Parathyroid adenoma (tissue), 2 donors: ENCODE measurements around the gene CCDC124.
A peak's percentile ranks its signal among the peaks of the same experiment; 100 is the strongest.

Experiments
- H2AFZ ChIP-seq: fragments of 300-600 bp; sonication (generic); one replicate; pipeline ENCODE4 v1.7.0; 2017; ENCODE audit warnings: antibody characterized with exemption, mild to moderate bottlenecking
- H3K27ac ChIP-seq: fragments of 300-600 bp; sonication (generic); one replicate; pipeline ENCODE4 v1.7.0; 2017
- H3K27me3 ChIP-seq: fragments of 300-600 bp; sonication (generic); one replicate; pipeline ENCODE4 v1.7.0; 2017; ENCODE audit warnings: low read length; ENCODE audit not compliant: control insufficient read depth, insufficient read depth
- H3K36me3 ChIP-seq: fragments of 300-600 bp; sonication (generic); one replicate; pipeline ENCODE4 v1.7.0; 2017; ENCODE audit warnings: low read length; ENCODE audit not compliant: control insufficient read depth, insufficient read depth
- H3K4me1 ChIP-seq: fragments of 300-600 bp; sonication (generic); one replicate; pipeline ENCODE4 v1.7.0; 2017; ENCODE audit warnings: control low read depth
- H3K4me2 ChIP-seq: fragments of 300-600 bp; sonication (generic); one replicate; pipeline ENCODE4 v1.7.0; 2017; ENCODE audit warnings: low read length
- H3K4me3 ChIP-seq: fragments of 300-600 bp; sonication (generic); one replicate; pipeline ENCODE4 v1.7.0; 2017; ENCODE audit warnings: low read depth, low read length
- H3K79me2 ChIP-seq: fragments of 300-600 bp; sonication (generic); one replicate; pipeline ENCODE4 v1.7.0; 2017; ENCODE audit warnings: control low read depth
- H3K9ac ChIP-seq: fragments of 300-600 bp; sonication (generic); one replicate; pipeline ENCODE4 v1.7.0; 2017; ENCODE audit warnings: mild to moderate bottlenecking
- H3K9me3 ChIP-seq: fragments of 300-600 bp; sonication (generic); one replicate; pipeline ENCODE4 v1.7.0; 2017; ENCODE audit warnings: low read length; ENCODE audit not compliant: control insufficient read depth
- CTCF ChIP-seq: fragments of 300-600 bp; sonication (generic); IDR thresholded peaks from one replicate; pipeline ENCODE4 v1.7.0; 2017; ENCODE audit warnings: antibody characterized with exemption, mild to moderate bottlenecking
- donor health status: primary hyperparathyroidism.

The CCDC124 gene

DNA sequence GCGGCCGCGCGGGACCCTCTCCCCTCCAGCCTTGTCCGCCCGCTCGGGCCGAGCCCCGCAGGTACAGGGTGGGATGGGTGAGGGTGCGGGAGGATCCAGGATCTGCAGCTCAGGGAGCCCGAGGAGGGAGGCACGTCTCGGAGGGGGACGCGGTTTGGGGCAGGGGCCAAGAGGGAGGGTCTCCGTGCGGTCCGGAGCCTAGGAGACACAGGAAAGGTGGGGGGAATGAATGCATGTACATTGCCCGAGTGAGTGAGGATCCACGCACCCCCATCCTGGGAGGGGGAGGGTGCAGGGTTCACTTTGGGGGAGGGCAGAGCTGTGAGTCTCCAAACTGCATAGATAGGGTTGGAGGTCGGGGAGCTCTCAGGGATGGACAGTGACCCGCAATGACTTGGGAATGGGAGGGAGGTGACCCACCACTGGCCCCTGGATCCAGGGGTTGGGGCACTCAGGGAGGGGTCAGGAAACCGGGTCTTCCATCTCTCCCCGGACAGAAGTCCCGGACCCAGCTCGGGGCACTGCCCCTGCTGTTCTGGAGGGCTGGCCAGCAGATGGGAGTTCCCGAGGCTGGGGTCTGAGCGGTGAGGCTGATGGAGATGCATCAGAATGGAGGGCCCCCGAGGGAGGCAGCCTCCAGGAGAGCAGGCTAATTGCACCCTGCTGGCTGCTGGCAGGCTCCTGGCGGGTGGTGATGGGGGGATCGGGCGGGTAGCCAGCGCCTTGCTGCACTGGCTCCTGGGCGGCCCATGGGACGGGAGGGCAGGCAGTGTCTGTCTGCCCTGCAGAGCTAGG, 34.6 kb downstream of the CCDC124 start:
- H3K79me2 ChIP-seq = no peaks in the 10 kb centered on the region
- no peaks in the 10 kb centered on the region for H3K9me3 ChIP-seq
- peaks cover 3% of the 10 kb centered on the region for H3K27me3 ChIP-seq
- no peaks in the 10 kb centered on the region for H3K4me1 ChIP-seq
- no peaks in the 10 kb centered on the region for H3K36me3 ChIP-seq
- no peak overlapping the region for H3K9ac ChIP-seq
- TF ChIP-seq CTCF = no peak
- no peak overlapping the region for H3K4me3 ChIP-seq
- H2AFZ ChIP-seq = no peak overlapping the region
- H3K27ac ChIP-seq = no peak overlapping the region
- H3K4me2 ChIP-seq = peak overlapping the region; percentile 57

GRCh38 chr19:17968362-17968761, 35.5 kb downstream of the CCDC124 start:
- TF ChIP-seq CTCF = no peak
- Histone ChIP-seq H3K79me2 (no peaks in the 10 kb centered on the region), H3K4me3 (no peak overlapping the region), H3K36me3 (no peaks in the 10 kb centered on the region), H3K4me1 (no peaks in the 10 kb centered on the region), H3K4me2 (no peak overlapping the region), H3K9me3 (no peaks in the 10 kb centered on the region), H3K27me3 (peaks cover 3% of the 10 kb centered on the region), H2AFZ (no peak overlapping the region), H3K9ac (no peak overlapping the region), H3K27ac (no peak overlapping the region)

DNA sequence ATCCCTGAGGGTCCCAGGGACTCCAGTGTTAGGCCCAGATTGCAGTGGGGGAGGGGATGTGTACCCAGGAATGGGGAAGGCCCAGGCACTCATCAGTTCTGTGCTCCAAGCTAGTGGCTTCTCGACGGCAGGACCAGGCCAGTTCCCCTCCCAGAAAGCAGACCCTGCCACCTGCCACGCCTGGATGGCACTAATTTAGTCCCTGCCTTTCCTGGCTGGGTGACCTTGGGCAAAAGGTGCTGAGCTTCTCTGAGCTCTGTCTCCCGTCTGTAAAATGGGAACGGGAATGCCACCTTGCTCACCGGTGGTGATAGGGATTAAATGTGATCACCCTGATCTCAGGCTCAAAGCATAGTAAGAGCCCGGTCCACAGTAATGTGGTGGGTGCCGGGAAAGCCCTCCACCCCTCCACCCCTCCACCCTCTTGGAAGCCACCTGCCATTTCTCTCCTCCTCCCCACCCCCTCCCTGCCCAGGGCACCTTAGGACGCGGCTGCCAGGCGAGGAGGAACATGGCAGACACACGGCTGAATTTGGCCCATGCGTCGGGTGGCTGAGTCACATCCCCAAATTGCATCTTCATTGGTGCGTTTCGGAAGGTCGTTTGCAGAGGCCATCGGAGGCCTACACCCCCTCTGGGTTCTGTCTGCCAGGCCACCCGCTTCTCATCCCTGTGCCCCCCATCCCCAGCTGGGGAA, 36.4 kb downstream of the CCDC124 start:
- H3K4me2 ChIP-seq = no peak overlapping the region
- no peak overlapping the region for H3K4me3 ChIP-seq
- H2AFZ ChIP-seq = no peak overlapping the region
- peaks cover 3% of the 10 kb centered on the region for H3K27me3 ChIP-seq
- H3K36me3 ChIP-seq = no peaks in the 10 kb centered on the region
- no peak overlapping the region for H3K9ac ChIP-seq
- no peak overlapping the region for H3K27ac ChIP-seq
- no peaks in the 10 kb centered on the region for H3K9me3 ChIP-seq
- H3K4me1 ChIP-seq = no peaks in the 10 kb centered on the region
- TF ChIP-seq CTCF = no peak
- no peaks in the 10 kb centered on the region for H3K79me2 ChIP-seq

- no peak overlapping the region for H2AFZ ChIP-seq
- no peak overlapping the region for H3K4me3 ChIP-seq
- no peaks in the 10 kb centered on the region for H3K4me1 ChIP-seq
- no peak for TF ChIP-seq CTCF
- H3K79me2 ChIP-seq = no peaks in the 10 kb centered on the region
- no peak overlapping the region for H3K27ac ChIP-seq
- no peaks in the 10 kb centered on the region for H3K36me3 ChIP-seq
- peaks cover 2% of the 10 kb centered on the region for H3K27me3 ChIP-seq
- no peaks in the 10 kb centered on the region for H3K9me3 ChIP-seq
- no peak overlapping the region for H3K4me2 ChIP-seq
- H3K9ac ChIP-seq = no peak overlapping the region
Measured at GRCh38 chr19:17972230-17972629, 39.4 kb downstream of the CCDC124 start.
